Esophagus squamous epithelium (tissue), 5 donors: ENCODE data around the gene EIPR1. TPM values are rescaled to one million over a fixed set of nuclear protein-coding genes. Genes with fewer than 3 reads are reported as not detected.

ENCODE experiments used
- DNase-seq: peaks from one replicate; lab custom pipeline; 2025; lab: John Stamatoyannopoulos, UW
- H3K27ac ChIP-seq, 4 donors: fragments of 200-600 bp; sonication (generic); one replicate each; pipeline ENCODE4 v1.5.1; 2016 to 2019; ENCODE audit warnings: mild to moderate bottlenecking in 1 of 4
- H3K27me3 ChIP-seq, 4 donors: fragments of 200-600 bp; sonication (generic); 1 replicate in 3 of 4; 2 replicates in 1 of 4; pipeline versions ENCODE4 v1.5.1 to v1.6.0; 2017 to 2021; ENCODE audit warnings: antibody characterized with exemption in 1 of 4
- H3K36me3 ChIP-seq, 3 donors: fragments of 200-600 bp; sonication (generic); one replicate each; pipeline ENCODE4 v1.5.1; 2016 to 2019
- H3K4me1 ChIP-seq, 3 donors: fragments of 200-600 bp; sonication (generic); one replicate each; pipeline ENCODE4 v1.5.1; 2017 to 2019
- H3K4me3 ChIP-seq, 4 donors: fragments of 200-600 bp; sonication (generic); 1 replicate in 3 of 4; 2 replicates in 1 of 4; pipeline ENCODE4 v1.5.1; 2016 to 2019; ENCODE audit warnings: mild to moderate bottlenecking in 2 of 4, moderate library complexity in 1 of 4
- H3K9me3 ChIP-seq, 3 donors: fragments of 200-600 bp; sonication (generic); one replicate each; pipeline ENCODE4 v1.5.1; 2016 to 2019
- CTCF ChIP-seq, 6 experiments: fragments of 450-650 bp in 4 of 6; fragments of 200-600 bp in 2 of 6; sonication (generic) in 2 of 6; IDR thresholded peaks; one replicate each; pipeline ENCODE4 v1.5.1; 2016 to 2019; ENCODE audit warnings: antibody characterized with exemption in 6 of 6, mild to moderate bottlenecking in 4 of 6, moderate library complexity in 4 of 6
- POLR2A ChIP-seq, 4 donors: fragments of 450-650 bp; IDR thresholded peaks; one replicate each; pipeline ENCODE4 v1.6.1; 2017; ENCODE audit warnings: antibody characterized with exemption in 4 of 4, mild to moderate bottlenecking in 4 of 4, moderate library complexity in 3 of 4
- WGBS, 2 donors: methylation state at CpG; one replicate each; pipeline ENCODE4 v1.1.5; 2018; 5-methylcytosine and 5-hydroxymethylcytosine counted together
- intact Hi-C: fragments of 100-400 bp; cut with DNase I; formaldehyde crosslinking; loops from one replicate; pipeline ENCODE4 v1.15.0; 2022
- total RNA-seq, 4 donors: library from RNA; depleted of rRNA; stranded (reverse); fragments of >200 nt; gene quantifications; one replicate each; pipeline ENCODE4 v1.1.0, GENCODE V29; 2016
- donor health status: DM: yes; HTN: yes; CAD: no.

The EIPR1 gene
- total RNA-seq, 4 donors from 2014 or later = 27.3 to 50.6 (median 31.9) TPM

DNA sequence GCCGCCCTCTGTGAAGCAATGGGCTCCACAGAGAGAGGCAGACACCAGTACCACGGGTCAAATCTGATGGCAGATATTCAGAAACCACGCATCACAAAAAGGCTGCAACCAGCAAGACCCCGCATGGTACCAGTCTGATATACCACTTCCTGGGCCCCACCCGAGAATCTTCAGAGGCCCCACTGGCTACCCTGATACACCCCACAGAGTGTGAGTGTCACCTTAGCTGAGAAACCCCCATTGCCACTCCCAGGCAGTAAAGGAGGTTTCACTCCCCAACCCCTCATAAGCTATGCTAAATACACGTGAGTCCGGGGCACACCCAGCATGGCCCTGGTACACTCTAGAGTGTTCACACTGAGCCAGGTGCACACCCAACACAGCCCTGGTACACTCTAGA lies 160.0 kb downstream of the EIPR1 start:
- intact Hi-C loops = no loop called here
- Histone ChIP-seq H3K4me3 (no peak overlapping the region), H3K27ac (no peak overlapping the region), H3K4me1 (no peaks in the 10 kb centered on the region), H3K27me3 (no peaks in the 10 kb centered on the region), H3K9me3 (no peaks in the 10 kb centered on the region), H3K36me3 (peaks cover 0 to 16% (median 0%) of the 10 kb centered on the region in 3 donors)
- no peak for TF ChIP-seq POLR2A (IDR thresholded peaks at IDR 0.05)
- TF ChIP-seq CTCF (IDR thresholded peaks at IDR 0.05) = no peak
- 86 to 93% methylated on average over 5 of the region's 7 CpGs for WGBS, 2 donors
- no peak for DNase-seq

DNA sequence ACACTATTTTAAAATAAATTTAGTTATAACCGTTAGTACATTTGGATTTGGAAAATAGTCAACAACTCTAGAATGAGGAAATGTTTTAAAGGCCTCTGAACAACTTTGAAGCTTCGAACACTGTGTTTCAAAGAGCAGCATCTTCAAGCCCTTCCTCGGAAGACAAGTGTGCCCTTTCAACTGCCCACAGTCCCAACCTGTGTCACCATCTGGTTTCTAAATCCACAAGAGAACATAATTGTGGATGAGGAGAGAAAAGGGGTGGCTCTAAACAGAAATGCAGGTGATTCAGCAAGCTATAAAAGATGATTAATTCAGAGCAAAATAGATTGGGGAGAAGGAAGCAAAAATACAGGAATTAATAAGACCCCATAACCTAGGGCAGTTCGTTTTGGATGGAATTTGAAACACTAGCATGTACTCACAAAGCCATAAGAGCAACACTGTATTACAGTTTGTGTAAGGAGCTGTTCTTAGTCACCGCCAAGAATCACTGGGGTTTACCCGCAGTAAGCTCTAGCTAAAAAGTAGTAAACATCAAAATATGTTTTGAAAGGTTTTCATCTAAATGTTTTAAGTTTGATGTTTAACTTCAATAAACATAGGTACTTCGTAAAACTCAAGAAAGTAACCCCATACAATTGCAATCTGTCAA lies 160.7 kb downstream of the EIPR1 start:
- H3K4me3 ChIP-seq = no peak overlapping the region
- no peak for DNase-seq
- H3K9me3 ChIP-seq = no peaks in the 10 kb centered on the region
- 81 to 89% methylated on average over 7 of the region's 7 CpGs for WGBS, 2 donors
- H3K27ac ChIP-seq = no peak overlapping the region
- no peaks in the 10 kb centered on the region for H3K4me1 ChIP-seq
- peaks cover 0 to 22% (median 0%) of the 10 kb centered on the region in 3 donors for H3K36me3 ChIP-seq
- TF ChIP-seq CTCF (IDR thresholded peaks at IDR 0.05) (no peak), POLR2A (IDR thresholded peaks at IDR 0.05) (no peak)
- H3K27me3 ChIP-seq = no peaks in the 10 kb centered on the region
- intact Hi-C loops = no loop called here

GRCh38 chr2:3214806-3215404 lies 162.7 kb downstream of the EIPR1 start:
- Histone ChIP-seq H3K4me3 (no peak overlapping the region), H3K27me3 (no peaks in the 10 kb centered on the region), H3K4me1 (no peaks in the 10 kb centered on the region), H3K27ac (no peak overlapping the region), H3K36me3 (peaks cover 0 to 40% (median 0%) of the 10 kb centered on the region in 3 donors), H3K9me3 (no peaks in the 10 kb centered on the region)
- intact Hi-C loops = no loop called here
- DNase-seq = no peak
- TF ChIP-seq POLR2A (IDR thresholded peaks at IDR 0.05) (no peak), CTCF (IDR thresholded peaks at IDR 0.05) (no peak)
- WGBS, 2 donors = 73 to 74% methylated on average over 7 to 10 of the region's 10 CpGs

DNA sequence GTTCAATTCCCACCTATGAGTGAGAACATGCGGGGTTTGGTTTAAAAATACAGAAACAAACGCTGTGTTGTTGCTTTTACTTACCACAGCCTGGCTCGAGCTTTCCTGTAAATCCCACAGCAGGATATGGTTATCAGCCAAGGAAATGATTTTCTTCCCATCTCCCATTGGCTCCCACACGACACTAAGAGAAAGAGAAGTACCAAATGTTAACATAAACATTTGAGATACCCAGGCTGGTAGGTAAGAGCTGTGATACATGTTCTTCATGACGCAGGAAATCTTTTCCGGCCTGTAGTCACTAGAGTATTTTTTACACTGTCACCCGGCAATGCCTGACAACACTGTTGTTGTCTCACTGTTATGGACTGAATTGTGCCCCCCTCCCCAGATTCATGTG lies 163.6 kb downstream of the EIPR1 start:
- Histone ChIP-seq H3K4me3 (no peak overlapping the region), H3K27me3 (no peaks in the 10 kb centered on the region), H3K9me3 (no peaks in the 10 kb centered on the region), H3K36me3 (peaks cover 0 to 40% (median 0%) of the 10 kb centered on the region in 3 donors), H3K27ac (no peak overlapping the region), H3K4me1 (no peaks in the 10 kb centered on the region)
- no peak for DNase-seq
- TF ChIP-seq CTCF (IDR thresholded peaks at IDR 0.05) (no peak), POLR2A (IDR thresholded peaks at IDR 0.05) (no peak)
- intact Hi-C loops = no loop called here
- WGBS, 2 donors = 83 to 84% methylated on average over 7 of the region's 7 CpGs

- no peak for TF ChIP-seq POLR2A (IDR thresholded peaks at IDR 0.05)
- TF ChIP-seq CTCF (IDR thresholded peaks at IDR 0.05) = no peak
- DNase-seq = no peak
- Histone ChIP-seq H3K4me1 (no peaks in the 10 kb centered on the region), H3K27ac (no peak overlapping the region), H3K9me3 (no peaks in the 10 kb centered on the region), H3K36me3 (peaks cover 0 to 49% (median 0%) of the 10 kb centered on the region in 3 donors), H3K4me3 (no peak overlapping the region), H3K27me3 (no peaks in the 10 kb centered on the region)
- WGBS, 2 donors = 93 to 96% methylated on average over 6 of the region's 6 CpGs
- intact Hi-C loops = no loop called here
These were observed 164.6 kb downstream of the EIPR1 start for GRCh38 chr2:3212984-3213383.
